T1000 (cell line): Measurements from ENCODE around the gene PCBP3.
A peak's percentile ranks its signal among the peaks of the same experiment; 100 is the strongest.
"Not testable (repeated sequence)": the region's sequence is repeated elsewhere in the genome, so short reads cannot be mapped to it uniquely, and the experiment has no call there.

Experiments
- DNase-seq: peaks from one replicate; lab custom pipeline; 2025; ENCODE audit warnings: mixed read lengths; lab: John Stamatoyannopoulos, UW

The PCBP3 gene

DNA sequence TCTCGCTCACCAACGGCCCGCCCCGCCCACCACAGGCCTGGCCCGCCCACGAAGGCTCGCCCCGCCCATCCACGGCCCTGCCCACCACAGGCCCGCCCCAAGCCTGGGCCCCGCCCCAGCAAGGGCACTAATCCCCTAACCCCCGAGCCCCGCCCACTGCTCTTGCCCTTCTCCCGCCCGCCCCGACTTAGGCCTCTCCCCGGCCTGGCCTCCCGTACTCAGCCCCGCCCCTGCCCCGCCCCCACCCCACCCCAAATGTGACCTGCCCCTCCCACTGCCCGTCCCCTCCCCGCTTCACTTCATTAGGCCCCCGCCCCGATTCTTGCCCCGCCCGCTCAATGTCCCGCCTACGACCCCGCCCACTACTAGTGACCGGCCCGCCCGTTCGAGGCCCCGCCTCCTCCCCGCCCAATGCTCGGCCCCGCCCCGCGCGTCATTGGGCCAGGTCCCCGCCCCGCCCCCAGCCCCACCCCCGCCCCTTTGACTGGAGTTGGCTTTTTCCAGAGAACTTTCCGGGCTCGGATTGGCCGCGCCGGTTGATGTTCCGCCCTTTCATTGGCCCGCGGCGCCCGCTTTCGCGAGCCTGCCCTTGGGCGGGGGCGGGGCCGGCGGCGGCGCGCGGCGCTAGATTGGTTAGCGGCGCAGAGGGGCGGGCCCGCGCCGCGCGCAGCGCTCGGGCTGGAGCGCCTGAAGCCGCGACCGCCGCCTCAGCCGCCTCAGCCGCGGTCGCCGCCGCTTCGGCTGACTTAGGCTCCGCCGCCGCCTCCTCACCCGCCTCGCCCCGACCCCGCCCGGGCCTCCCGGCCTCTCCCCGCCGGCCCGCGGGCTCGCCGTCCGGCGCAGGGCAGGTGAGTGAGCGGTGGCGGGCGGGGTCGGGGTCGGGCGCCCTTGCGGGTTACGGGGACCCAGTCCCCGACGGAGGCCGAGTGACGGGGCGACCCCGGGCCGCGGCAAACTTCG, at the start of gene PCBP3:
Gene PCBP3, plus strand, starts transcription at position 705 of the 960 bp plus-strand sequence. CDS start 206,361 bp downstream, outside the sequence.
- DNase-seq = peak; percentile 63

DNA sequence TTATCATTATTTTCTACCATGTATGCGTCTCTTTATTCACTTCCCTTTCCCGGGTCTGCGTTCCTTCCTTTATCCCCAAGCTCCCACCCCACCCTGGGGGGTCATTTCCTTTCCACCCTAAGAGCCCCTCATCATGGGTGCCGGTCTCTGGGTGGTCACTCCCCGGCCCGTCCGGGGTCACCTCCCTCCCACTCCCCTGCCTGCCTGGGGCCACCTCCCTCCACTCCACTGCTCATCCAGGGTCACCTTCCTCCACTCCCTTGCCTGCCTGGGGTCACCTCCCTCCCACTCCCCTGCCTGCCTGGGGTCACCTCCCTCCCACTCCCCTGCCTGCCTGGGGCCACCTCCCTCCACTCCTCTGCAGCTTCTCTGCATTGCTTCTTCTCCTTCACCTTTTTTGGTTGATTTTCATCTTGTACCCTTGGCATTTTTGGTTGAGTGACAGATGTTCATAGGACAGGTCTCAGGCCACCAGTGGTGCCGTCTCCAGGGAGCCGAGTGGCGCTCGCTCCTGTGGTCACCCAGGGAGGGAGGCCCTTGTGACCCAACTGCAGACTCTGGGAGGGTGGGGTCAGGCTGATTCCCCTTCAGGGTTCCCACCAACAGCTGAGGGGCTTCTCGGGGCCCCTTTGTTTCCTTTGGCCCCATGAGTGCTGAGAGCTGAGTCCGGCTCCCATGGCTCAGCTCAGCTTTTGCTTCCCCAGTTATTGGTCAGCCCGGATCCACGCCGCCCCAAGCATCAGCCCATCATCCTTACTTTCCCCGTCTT, 48.6 kb upstream of the PCBP3 start:
- DNase-seq = no peak

DNA sequence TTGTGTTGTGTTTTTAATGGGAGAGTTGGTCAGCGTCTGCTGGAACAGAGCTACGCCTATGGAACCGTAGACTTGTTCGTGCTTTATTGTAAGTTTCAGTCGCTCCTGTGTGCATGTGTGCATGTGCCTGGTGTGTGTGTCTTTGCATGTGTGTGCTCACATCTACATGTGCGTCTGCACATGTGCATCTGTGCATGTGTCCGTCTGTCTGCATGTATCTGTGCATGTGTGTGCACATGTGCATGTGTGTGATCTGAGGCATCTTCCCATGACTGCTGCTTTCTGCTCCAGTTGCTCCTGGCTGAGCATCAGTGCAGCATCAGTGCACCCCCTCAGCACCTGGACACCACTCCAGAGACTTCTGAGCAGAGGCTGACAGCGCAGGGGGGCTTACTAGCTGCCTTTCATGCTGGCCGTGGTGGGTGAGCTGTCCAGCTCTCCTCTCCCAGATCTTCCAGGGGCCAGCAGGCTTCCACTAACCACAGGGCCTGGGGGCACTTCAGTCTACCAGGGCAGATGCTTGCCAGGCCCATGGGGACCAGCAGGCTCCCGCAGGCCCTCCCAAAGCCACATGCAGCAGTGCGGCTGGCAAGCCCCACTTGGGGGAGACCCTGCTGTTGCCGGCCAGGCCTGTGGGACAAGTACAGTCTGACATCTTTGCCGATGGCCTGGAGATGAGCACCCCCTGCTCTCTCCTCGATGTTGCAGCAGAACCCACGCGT, 47.8 kb upstream of the PCBP3 start:
- DNase-seq = no peak

DNA sequence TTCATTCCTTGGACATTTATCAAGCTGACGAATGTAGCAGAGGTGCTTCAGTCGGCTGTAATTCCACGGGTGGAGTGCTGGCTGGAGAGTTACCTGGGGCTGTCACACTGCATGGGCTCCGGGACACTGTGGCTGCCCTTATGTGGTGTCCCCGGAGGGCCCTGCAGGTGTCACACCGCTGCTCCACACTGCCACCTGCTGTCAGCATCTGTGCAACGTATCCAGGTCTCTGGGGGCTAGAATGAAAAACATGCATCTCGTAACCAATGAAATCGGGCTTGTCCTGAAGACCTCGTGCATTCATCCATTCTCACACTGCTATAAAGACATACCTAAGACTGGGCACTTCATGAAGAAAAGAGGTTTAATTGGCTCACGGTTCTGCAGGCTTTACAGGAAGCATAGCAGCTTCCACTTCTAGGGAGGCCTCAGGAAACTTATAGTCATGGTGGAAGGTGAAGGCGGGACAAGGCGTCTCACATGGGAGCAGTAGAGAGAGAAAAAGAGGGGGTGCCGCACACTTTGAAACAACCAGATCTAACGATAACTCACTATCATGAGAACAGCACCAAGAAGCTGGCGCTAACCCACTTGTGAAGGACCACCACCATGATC, 46.7 kb upstream of the PCBP3 start:
- DNase-seq = no peak

DNA sequence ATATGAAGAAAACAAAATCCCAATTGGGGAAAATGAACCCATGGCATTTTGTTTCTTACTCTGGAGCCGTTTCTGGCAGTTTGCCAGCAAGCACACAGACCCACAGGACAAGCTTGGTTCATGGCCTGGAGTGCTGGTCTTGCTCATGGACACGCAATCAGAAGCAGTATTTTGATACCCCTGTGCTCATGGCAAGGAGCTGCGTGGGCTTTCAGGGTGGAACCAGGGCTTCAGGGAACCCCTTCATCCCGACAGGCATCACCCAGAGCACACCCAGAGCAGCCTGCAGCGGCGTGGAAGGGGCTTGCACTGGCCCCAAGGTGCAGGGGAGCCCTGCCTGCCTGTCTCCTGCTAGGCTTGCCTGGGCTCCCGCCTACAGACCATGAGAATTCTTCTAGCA, 45.4 kb upstream of the PCBP3 start:
- no peak for DNase-seq

DNA sequence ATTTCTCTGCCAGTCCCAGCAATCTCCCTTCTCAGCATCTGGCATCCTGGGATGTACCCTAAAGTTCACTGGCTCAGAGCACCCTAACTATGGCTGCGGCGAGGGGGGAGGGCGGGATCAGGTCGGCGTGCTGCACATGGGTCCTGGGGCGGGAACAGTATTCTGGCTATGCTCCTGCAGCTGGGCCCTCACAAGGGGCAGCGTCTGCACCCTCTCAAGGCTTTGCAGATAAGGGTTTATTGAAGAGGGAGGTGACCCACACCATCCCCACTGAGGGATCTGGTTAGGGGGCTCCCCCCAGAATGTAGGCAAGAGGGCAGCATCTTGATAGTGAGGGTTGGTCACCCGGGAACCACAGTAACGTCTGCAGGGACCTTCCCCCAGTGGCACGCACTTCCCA, 44.9 kb upstream of the PCBP3 start:
- DNase-seq = no peak

DNA sequence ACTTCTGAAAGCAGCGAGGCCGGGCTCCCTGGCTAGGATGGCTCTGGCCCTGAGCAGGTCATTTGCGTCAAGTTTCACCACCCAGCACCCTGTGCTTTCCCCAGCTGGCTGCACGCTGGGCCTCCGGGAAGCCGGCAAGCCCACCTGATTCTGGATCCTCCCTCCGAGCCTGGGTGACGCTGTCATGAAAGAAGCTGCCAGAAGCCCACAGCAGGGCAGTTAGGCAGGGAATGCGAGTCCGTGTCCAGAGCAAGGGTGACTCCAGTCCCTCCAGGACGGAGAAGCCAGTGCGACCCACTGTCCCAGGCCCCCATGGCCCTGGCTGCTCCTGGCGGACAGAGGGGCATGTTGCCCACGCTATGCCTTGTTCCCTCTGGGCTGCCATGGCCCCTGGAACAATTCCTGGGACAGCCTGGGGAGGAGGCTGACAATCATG, 44.4 kb upstream of the PCBP3 start:
- DNase-seq = no peak

DNA sequence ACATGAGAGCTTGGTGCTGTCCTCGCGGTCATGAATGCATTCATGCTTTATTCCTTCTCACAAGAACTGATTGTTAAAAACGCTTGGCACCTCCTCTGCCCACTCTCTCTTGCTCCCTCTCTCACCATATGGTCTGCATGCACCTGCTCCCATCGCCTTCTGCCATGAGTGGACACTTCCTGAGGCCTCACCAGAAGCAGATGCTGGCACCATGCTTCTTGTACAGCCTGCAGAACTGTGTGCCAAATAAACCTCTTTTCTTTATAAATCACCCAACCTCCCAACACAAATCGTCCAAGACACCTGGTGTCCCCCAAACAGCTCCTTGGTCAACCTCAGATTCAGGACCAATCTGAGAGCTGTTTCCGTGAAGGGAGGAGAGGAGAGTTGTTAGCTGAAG, 43.3 kb upstream of the PCBP3 start:
- DNase-seq = no peak

DNA sequence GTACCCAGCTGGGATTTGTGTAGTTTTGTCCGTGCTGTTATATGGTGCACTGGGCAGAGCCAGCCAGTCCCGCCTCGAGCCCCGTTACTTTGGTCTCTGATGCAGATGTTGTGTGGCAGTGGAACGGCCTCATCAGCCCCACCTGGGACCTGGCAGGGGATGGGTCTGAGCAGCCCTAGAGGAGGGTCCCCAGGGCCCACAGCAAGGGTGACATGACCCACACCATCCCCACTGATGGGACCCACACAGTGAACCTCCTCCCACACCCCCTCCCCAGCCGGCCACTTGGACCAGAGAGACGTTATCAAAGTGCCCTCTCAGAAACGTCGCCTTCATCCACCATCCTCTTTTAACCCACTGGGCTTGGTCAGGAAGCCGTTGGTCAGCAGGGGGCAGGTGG, 42.0 kb upstream of the PCBP3 start:
- DNase-seq = no peak

DNA sequence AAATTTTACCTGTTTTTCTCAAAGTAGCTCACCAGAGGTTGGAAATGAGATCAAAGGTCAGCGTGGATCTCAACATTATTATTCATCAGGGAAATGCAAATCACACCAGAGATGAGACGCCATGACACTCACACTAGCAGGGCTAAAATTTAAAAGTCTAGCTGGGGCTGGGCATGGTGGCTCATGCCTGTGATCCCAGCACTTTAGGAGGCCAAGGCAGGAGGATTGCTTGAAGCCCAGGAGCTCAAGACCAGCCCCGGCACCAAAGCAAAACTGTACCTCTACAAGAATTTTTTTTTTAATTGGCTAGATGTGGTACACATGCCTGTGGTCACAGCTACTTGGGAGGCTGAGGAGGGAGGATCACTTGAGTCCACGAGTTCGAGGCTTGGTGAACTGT, 41.4 kb upstream of the PCBP3 start:
- no peak for DNase-seq

DNA sequence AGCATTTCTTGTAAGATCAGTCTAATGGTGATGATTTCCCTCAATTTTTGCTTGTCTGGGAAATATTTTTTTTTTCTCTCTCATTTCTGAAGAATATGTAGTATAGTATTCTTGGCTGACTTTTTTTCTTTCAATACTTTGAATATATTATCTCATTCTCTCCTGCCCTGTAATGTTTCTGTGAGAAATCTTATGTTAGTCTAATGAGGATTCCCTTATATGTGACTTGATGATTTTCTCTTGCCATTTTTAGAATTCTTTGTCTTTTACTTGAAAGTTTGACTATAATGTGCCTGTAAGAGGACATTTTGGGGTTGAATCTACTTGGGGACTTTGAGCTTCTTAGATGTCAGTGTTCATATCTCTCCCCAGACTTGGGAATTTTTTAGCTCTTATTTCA, 40.0 kb upstream of the PCBP3 start:
- DNase-seq = no peak

DNA sequence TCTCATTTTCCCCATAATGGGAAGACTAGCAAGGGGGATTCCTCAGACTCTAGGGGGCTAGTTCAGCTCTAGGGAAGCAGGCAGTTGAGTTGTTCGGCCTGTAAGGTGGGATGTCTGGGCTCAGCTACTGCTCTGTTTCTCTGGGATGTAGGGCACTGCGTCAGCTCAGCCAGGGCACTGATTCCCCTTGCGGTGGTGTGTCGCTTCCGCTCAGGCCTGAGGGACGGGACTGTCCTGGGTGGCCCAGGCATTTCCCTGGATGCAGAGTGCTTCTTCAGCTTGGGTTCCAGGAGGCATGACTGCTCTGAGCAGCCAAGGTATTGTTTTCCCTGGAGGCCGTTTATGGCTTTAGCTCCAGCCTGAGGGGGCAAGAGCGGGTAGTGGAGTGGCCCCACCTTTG, 38.8 kb upstream of the PCBP3 start:
- DNase-seq = not testable (repeated sequence)

DNA sequence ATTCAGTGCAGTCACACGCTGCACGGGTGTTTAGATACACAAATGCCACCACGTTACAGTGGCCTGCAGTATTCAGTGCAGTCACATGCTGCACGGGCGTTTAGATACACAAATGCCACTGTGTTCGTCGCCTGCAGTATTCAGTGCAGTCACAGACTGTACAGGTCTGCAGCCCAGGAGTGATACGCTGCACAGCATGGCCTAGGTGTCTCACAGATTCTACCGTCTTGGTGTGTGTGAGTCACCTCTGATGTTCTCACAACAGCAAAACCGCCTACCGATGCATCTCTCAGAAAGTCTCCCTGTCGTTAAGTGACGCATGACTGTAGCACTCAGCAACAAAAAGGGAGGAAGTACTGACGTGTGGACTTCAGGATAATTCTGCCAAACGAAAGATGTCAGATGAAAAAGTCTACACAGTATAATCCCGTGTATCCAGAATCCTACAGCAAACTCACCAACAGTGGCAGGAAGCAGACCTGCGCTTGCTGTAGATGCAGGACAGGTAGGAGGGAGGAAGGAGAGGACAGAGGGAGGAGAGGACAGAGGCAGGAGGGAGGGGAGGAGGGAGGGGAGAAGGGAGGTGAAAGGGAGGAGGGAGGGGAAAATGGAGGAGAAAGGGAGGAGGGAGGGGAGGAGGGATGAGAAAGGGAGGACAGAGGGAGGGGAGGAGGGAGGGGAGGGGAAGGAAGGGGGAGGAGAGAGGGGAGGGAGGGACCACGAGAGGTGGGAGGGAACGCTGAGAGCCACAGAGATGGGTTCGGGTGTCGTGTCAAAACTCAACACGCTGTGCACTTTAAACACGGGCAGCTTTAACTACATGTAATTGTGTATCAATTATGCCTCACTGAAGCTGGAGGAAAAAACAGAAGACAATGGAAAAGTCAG, 36.3 kb upstream of the PCBP3 start:
- no peak for DNase-seq

DNA sequence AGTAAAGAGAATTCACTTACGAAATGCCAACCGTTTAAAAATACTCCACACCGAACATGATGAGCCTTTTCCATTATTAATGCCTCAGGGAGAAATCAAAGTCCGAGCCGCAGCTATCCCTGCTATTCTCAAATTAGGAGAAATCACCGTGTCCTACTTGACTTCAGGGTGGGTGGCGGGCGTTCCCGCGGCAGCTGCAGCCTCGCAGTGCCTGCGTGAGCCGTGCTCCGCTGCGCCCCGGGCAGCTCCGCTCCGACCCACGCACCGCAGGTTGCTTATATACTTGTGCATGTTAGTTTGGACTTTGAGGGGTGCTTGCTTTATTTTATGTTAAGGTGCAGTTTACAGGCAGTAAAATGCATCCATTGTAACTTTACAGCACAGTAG, 35.6 kb upstream of the PCBP3 start:
- no peak for DNase-seq

DNA sequence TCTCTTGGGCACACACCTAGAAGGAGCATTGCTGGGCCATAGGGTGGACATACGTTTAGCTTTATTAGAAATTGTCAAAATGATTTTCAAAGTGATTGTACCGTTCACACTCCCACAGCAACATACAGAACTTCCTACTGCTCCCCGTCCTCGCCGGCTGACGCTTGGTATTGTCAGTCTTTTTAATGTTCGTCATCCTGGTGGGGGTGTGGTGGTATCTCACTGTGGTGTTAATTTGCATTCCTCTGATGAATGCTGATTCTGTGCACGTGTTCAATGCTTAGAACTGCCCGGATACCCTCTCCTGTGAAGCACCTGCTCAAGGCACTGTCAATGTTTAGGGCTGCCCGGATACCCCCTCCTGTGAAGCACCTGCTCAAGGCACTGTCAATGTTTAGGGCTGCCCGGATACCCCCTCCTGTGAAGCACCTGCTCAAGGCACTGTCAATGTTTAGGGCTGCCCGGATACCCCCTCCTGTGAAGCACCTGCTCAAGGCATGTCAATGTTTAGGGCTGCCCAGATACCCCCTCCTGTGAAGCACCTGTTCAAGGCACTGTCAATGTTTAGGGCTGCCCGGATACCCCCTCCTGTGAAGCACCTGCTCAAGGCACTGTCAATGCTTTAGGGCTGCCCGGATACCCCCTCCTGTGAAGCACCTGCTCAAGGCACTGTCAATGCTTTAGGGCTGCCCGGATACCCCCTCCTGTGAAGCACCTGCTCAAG, 34.6 kb upstream of the PCBP3 start:
- not testable (repeated sequence) for DNase-seq

DNA sequence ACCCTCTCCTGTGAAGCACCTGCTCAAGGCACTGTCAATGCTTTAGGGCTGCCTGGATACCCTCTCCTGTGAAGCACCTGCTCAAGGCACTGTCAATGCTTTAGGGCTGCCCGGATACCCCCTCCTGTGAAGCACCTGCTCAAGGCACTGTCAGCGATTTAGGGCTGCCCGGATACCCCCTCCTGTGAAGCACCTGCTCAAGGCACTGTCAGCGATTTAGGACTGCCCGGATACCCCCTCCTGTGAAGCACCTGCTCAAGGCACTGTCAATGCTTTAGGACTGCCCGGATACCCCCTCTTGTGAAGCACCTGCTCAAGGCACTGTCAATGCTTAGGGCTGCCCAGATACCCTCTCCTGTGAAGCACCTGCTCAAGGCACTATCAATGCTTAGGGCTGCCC, 33.9 kb upstream of the PCBP3 start:
- not testable (repeated sequence) for DNase-seq

DNA sequence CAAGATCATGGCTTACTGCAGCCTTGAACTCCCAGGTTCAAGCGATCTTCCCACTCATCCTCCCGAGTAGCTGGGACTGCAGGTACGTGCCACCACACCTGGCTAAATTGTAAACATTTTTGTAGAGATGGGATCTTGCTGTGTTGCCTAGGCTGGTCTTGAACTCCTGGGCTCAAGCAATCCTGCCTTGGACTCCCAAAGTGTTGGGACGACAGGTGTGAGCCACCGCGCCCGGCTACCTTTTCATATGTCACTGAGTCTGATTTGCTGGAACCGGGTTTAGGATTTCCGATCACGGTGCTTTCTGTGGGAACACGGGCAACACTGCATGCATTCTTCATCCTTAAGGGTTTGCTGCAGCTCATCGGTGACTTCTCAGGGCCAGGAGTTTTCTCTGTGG, 32.2 kb upstream of the PCBP3 start:
- no peak for DNase-seq

DNA sequence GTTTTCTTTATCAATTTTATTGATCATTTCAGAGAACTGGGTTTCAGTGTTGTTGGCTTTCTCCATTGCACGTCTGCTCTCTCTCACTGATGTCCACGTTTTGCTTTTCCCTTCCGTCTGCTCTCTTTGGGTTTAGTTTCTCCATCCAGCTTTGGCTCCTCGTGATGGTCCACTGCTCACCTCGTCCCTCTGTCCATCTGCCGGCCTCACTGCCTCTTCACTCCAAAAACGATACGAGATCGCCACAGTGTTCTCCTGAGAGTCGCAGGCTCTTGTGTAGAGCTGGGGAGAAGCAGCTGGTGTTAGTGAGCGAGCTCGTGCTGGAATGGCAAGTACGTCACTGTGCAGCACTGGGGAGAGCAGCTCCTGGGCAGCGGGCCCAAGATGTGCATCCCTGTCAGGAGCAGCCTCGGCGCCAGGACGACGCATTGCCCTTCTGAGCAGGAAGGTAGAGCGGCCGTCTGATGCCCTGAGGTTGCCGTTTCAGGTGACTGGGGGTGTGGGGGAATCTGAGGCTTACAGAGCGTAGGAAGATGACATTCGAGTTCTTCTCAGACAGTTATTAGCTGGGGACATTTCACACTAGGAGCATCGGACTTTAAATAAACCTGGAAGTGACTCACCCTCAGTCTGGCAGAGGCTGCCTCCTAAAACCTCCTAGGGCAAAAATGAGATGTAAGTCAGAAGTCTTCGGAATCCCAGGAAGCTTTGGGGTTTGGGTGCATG, 31.4 kb upstream of the PCBP3 start:
- DNase-seq = no peak

DNA sequence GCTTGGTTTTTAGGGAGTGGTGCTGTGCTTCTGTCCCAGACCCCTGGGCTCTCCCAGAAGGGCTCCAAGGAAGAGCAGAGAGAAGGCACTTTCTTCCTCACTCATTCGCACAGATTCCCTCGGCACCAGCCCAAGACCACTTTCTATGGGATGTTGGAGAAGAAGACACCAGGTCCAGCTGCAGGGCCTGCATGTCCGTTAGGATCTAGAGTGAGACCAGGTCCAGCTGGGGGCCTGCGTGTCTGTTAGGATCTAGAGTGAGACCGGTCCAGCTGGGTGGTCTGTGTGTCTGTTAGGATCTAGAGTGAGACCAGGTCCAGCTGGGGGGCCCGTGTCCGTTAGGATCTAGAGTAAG, 30.9 kb upstream of the PCBP3 start:
- not testable (repeated sequence) for DNase-seq

DNA sequence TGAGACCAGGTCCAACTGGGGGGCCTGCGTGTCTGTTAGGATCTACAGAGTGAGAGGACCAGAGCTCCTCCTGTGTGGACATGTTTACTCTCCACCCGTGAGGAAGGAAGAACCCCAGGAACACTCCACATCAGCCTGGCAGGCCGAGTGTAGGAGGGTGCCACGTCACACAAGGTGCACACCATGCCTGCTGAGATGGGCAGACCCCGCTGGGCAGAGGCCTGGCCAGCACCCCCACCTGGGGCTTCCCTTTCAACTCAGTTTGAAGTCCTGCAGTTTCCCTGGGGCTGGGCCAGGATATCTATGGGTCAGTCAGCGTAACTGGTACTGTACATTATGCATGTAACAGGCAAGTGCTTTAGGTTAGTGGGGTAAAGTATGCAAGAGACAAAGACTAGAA, 30.1 kb upstream of the PCBP3 start:
- DNase-seq = no peak
